ENCODE data around the gene DTX3. TPM values are rescaled to one million over a fixed set of nuclear protein-coding genes. Genes with fewer than 3 reads are reported as not detected.

The DTX3 gene
- 6.4 and 8.5 TPM in 2 replicates for total RNA-seq (ENCODE audit: low replicate concordance)

GRCh38 chr12:57604454-57604991 lies at the start of gene DTX3:
DTX3 (plus strand) TSS chr12:57604824; CDS start chr12:57606518, 1,694 bp downstream.

GRCh38 chr12:57590864-57591781 lies 13.5 kb upstream of the DTX3 start, which contains the start of gene PIP4K2C:
PIP4K2C (plus strand) TSS chr12:57591192; CDS start chr12:57591290, 98 bp downstream.

GRCh38 chr12:57611108-57611826 lies 6.6 kb downstream of the DTX3 start, which contains the start of gene ARHGEF25:
ARHGEF25 (plus strand) TSS chr12:57611435; CDS start chr12:57611895, 460 bp downstream.

GRCh38 chr12:57632958-57633840 lies 28.6 kb downstream of the DTX3 start, which contains the start of gene B4GALNT1:
B4GALNT1 (minus strand) TSS chr12:57633201; CDS start chr12:57632132, 1,069 bp downstream.

Other genes with a start within 250 kb of the DTX3 start
- gene R3HDM2, start 173.8 kb upstream of the DTX3 start, total RNA-seq (ENCODE audit: low replicate concordance): 5.7 and 6.4 TPM in 2 replicates
- gene INHBC, start 170.0 kb upstream of the DTX3 start, total RNA-seq (ENCODE audit: low replicate concordance): not detected in 2 replicates
- gene INHBE, start 149.5 kb upstream of the DTX3 start, total RNA-seq (ENCODE audit: low replicate concordance): 1.3 and 2.5 TPM in 2 replicates
- gene GLI1, start 145.0 kb upstream of the DTX3 start, total RNA-seq (ENCODE audit: low replicate concordance): 0.23 and 0.38 TPM in 2 replicates
- gene ARHGAP9, start 125.0 kb upstream of the DTX3 start, total RNA-seq (ENCODE audit: low replicate concordance): 0.30 TPM in 1 of 2 replicates, not detected in the other
- 146 and 254 TPM in 2 replicates for gene MARS1, start 116.8 kb upstream of the DTX3 start, total RNA-seq (ENCODE audit: low replicate concordance)
- 44.0 and 89.6 TPM in 2 replicates for gene DDIT3, start 84.3 kb upstream of the DTX3 start, total RNA-seq (ENCODE audit: low replicate concordance)
- gene MBD6, start 82.0 kb upstream of the DTX3 start, total RNA-seq (ENCODE audit: low replicate concordance): 2.9 and 4.0 TPM in 2 replicates
- gene DCTN2, start 57.6 kb upstream of the DTX3 start, total RNA-seq (ENCODE audit: low replicate concordance): 57.0 and 81.7 TPM in 2 replicates
- gene KIF5A, start 54.8 kb upstream of the DTX3 start, total RNA-seq (ENCODE audit: low replicate concordance): 0.15 and 0.23 TPM in 2 replicates
- 5.9 and 13.3 TPM in 2 replicates for gene PIP4K2C, start 13.6 kb upstream of the DTX3 start, total RNA-seq (ENCODE audit: low replicate concordance)
- gene ARHGEF25, start 6.6 kb downstream of the DTX3 start, total RNA-seq (ENCODE audit: low replicate concordance): 17.0 and 23.8 TPM in 2 replicates
- gene B4GALNT1, start 28.4 kb downstream of the DTX3 start, total RNA-seq (ENCODE audit: low replicate concordance): 1.3 and 5.6 TPM in 2 replicates
- 233 and 545 TPM in 2 replicates for gene OS9, start 89.3 kb downstream of the DTX3 start, total RNA-seq (ENCODE audit: low replicate concordance)
- 0.23 and 0.30 TPM in 2 replicates for gene AGAP2, start 133.9 kb downstream of the DTX3 start, total RNA-seq (ENCODE audit: low replicate concordance)
- 59.8 and 69.0 TPM in 2 replicates for gene TSPAN31, start 140.2 kb downstream of the DTX3 start, total RNA-seq (ENCODE audit: low replicate concordance)
- 177 and 178 TPM in 2 replicates for gene CDK4, start 147.5 kb downstream of the DTX3 start, total RNA-seq (ENCODE audit: low replicate concordance)
- 3.4 and 4.7 TPM in 2 replicates for gene MARCHF9, start 150.3 kb downstream of the DTX3 start, total RNA-seq (ENCODE audit: low replicate concordance)
- gene CYP27B1, start 162.3 kb downstream of the DTX3 start, total RNA-seq (ENCODE audit: low replicate concordance): 0.68 TPM in 1 of 2 replicates, not detected in the other
- gene METTL1, start 167.3 kb downstream of the DTX3 start, total RNA-seq (ENCODE audit: low replicate concordance): 5.0 and 7.0 TPM in 2 replicates
- 7.8 and 8.5 TPM in 2 replicates for gene EEF1AKMT3, start 167.8 kb downstream of the DTX3 start, total RNA-seq (ENCODE audit: low replicate concordance)
- 6.7 and 16.8 TPM in 2 replicates for gene TSFM, start 178.0 kb downstream of the DTX3 start, total RNA-seq (ENCODE audit: low replicate concordance)
- gene AVIL, start 213.9 kb downstream of the DTX3 start, total RNA-seq (ENCODE audit: low replicate concordance): 1.4 and 11.6 TPM in 2 replicates
- gene CTDSP2, start 241.9 kb downstream of the DTX3 start, total RNA-seq (ENCODE audit: low replicate concordance): 54.6 and 198 TPM in 2 replicates